IMR-90 (cell line): ENCODE measurements around the gene OLFM3. TPM values are rescaled to one million over a fixed set of nuclear protein-coding genes. Genes with fewer than 3 reads are reported as not detected.

Source experiments
- ATAC-seq: fragments of 200-7000 bp; cut with Tn5 transposase; 2 replicates; pipeline ENCODE4 v1.9.1; 2020; ENCODE audit warnings: low read depth, mild to moderate bottlenecking, moderate library complexity
- BruUV-seq: library from RNA; stranded (reverse); fragments of 400-500 nt; replicated peaks from 2 replicates; lab custom pipeline; 2021; lab: Mats Ljungman, UMichigan
- CTCF ChIA-PET: fragments of 300-600 bp; formaldehyde crosslinking; extraction: SDS; loops from one replicate; lab custom pipeline; 2021; ENCODE audit warnings: antibody characterized with exemption; lab: Yijun Ruan, JAX
- POLR2A ChIA-PET: fragments of 300-600 bp; sonication (Branson Sonifier 250); formaldehyde crosslinking; loops from one replicate; lab custom pipeline; 2022; ENCODE audit warnings: antibody characterized with exemption; ENCODE audit not compliant: unreplicated experiment; lab: Charles Lee
- DNase-seq: peaks from one replicate; pipeline ENCODE4 v3.0.0; 2013
- H2AFZ ChIP-seq: replicated peaks from 2 replicates; pipeline ENCODE3; 2013; ENCODE audit warnings: low read length, mild to moderate bottlenecking; ENCODE audit not compliant: poor library complexity
- H2AK5ac ChIP-seq: 2 replicates; pipeline ENCODE4 v1.6.1; 2013; ENCODE audit warnings: low read depth, low read length, inconsistent platforms
- H2AK9ac ChIP-seq: replicated peaks from 2 replicates; pipeline ENCODE3; 2013; ENCODE audit warnings: mild to moderate bottlenecking, low read depth, low read length, moderate library complexity; ENCODE audit not compliant: poor library complexity
- H2BK120ac ChIP-seq: 2 replicates; pipeline ENCODE4 v1.6.1; 2013; ENCODE audit warnings: low read depth, low read length, inconsistent platforms
- H2BK15ac ChIP-seq: 3 replicates; pipeline ENCODE4 v1.6.1; 2013; ENCODE audit warnings: low read depth, low read length, inconsistent platforms
- H2BK20ac ChIP-seq: 2 replicates; pipeline ENCODE4 v1.6.1; 2013; ENCODE audit warnings: low read depth, mild to moderate bottlenecking, inconsistent platforms, low read length, moderate library complexity
- H2BK5ac ChIP-seq: 2 replicates; pipeline ENCODE4 v1.6.1; 2013; ENCODE audit warnings: mild to moderate bottlenecking, low read depth, low read length, inconsistent platforms; ENCODE audit not compliant: poor library complexity, severe bottlenecking
- H3K14ac ChIP-seq: replicated peaks from 2 replicates; pipeline ENCODE4 v1.6.1; 2013; ENCODE audit warnings: low read depth, low read length, inconsistent platforms
- H3K18ac ChIP-seq: 2 replicates; pipeline ENCODE4 v1.6.1; 2013; ENCODE audit warnings: low read depth, low read length, control low read depth
- H3K23ac ChIP-seq: 2 replicates; pipeline ENCODE4 v1.6.1; 2013; ENCODE audit warnings: low read depth, low read length, inconsistent platforms
- H3K27ac ChIP-seq: 2 replicates; pipeline ENCODE4 v1.5.1; 2013; ENCODE audit warnings: mild to moderate bottlenecking, control low read depth, low read length; ENCODE audit not compliant: insufficient read depth
- H3K27me3 ChIP-seq: 2 replicates; pipeline ENCODE4 v1.6.1; 2013; ENCODE audit warnings: low read length; ENCODE audit not compliant: control insufficient read depth, insufficient read depth
- H3K36me3 ChIP-seq: 2 replicates; pipeline ENCODE4 v1.6.1; 2013; ENCODE audit warnings: low read length, mixed read lengths; ENCODE audit not compliant: control insufficient read depth, insufficient read depth
- H3K4ac ChIP-seq: 2 replicates; pipeline ENCODE4 v1.6.1; 2013; ENCODE audit warnings: low read depth, low read length, inconsistent platforms
- H3K4me1 ChIP-seq: 2 replicates; pipeline ENCODE4 v1.6.1; 2013; ENCODE audit warnings: low read length, mixed read lengths; ENCODE audit not compliant: control insufficient read depth, insufficient read depth
- H3K4me2 ChIP-seq: 2 replicates; pipeline ENCODE4 v1.6.1; 2013; ENCODE audit warnings: low read depth, mild to moderate bottlenecking, control low read depth, low read length, moderate library complexity
- H3K4me3 ChIP-seq: 2 replicates; pipeline ENCODE4 v1.5.1; 2013; ENCODE audit warnings: low read depth, mild to moderate bottlenecking, control low read depth, low read length, moderate library complexity; ENCODE audit not compliant: insufficient read depth
- H3K56ac ChIP-seq: 2 replicates; pipeline ENCODE4 v1.6.1; 2013; ENCODE audit warnings: low read length, inconsistent platforms; ENCODE audit not compliant: insufficient read depth; ENCODE audit errors: extremely low read depth
- H3K79me1 ChIP-seq, 2 experiments: 2 replicates each; pipeline ENCODE4 v1.6.1; 2013; ENCODE audit warnings: low read length in 2 of 2, inconsistent platforms in 1 of 2, low read depth in 1 of 2
- H3K9ac ChIP-seq: 2 replicates; pipeline ENCODE4 v1.6.1; 2013; ENCODE audit warnings: low read depth, low read length, control low read depth
- H3K9me1 ChIP-seq: 2 replicates; pipeline ENCODE4 v1.6.1; 2013; ENCODE audit warnings: low read length, inconsistent platforms; ENCODE audit not compliant: insufficient read depth
- H3K9me3 ChIP-seq: 2 replicates; pipeline ENCODE4 v1.6.1; 2013; ENCODE audit warnings: low read length; ENCODE audit not compliant: control insufficient read depth, insufficient read depth
- H4K20me1 ChIP-seq: 2 replicates; pipeline ENCODE4 v1.6.1; 2013; ENCODE audit warnings: low read length, inconsistent platforms; ENCODE audit not compliant: insufficient read depth
- H4K5ac ChIP-seq: 2 replicates; pipeline ENCODE4 v1.6.1; 2013; ENCODE audit warnings: mild to moderate bottlenecking, low read depth, low read length, control low read depth
- H4K8ac ChIP-seq, 2 experiments: 2 replicates each; pipeline ENCODE4 v1.6.1; 2013; ENCODE audit warnings: low read depth in 2 of 2, low read length in 2 of 2, control low read depth in 1 of 2, inconsistent platforms in 1 of 2
- H4K91ac ChIP-seq: 2 replicates; pipeline ENCODE4 v1.6.1; 2013; ENCODE audit warnings: low read depth, low read length, inconsistent platforms; ENCODE audit not compliant: insufficient read depth
- BHLHE40 ChIP-seq: fragments of 150-350 bp; IDR thresholded peaks from 2 replicates; pipeline ENCODE4 v1.6.1; 2016; ENCODE audit warnings: mild to moderate bottlenecking, low read depth, low read length
- CEBPB ChIP-seq: IDR thresholded peaks from 2 replicates; pipeline ENCODE4 v1.6.1; 2012; ENCODE audit warnings: low read depth, low read length, improper control_type of control experiment
- CHD1 ChIP-seq: IDR thresholded peaks from 2 replicates; pipeline ENCODE4 v1.6.1; 2012; ENCODE audit warnings: low read depth, low read length, improper control_type of control experiment
- CTCF ChIP-seq: conservative IDR thresholded peaks from 2 replicates; pipeline ENCODE4 v1.5.1; 2012; ENCODE audit warnings: mild to moderate bottlenecking, low read depth, low read length, improper control_type of control experiment
- ELK1 ChIP-seq: fragments of 150-350 bp; IDR thresholded peaks from 2 replicates; pipeline ENCODE4 v1.6.1; 2016; ENCODE audit warnings: low read depth, mild to moderate bottlenecking, low read length, moderate library complexity, borderline replicate concordance
- FOS ChIP-seq: fragments of 150-350 bp; IDR thresholded peaks from 2 replicates; pipeline ENCODE4 v1.6.1; 2016; ENCODE audit warnings: low read depth, low read length
- MAFK ChIP-seq: IDR thresholded peaks from 2 replicates; pipeline ENCODE4 v1.6.1; 2012; ENCODE audit warnings: low read depth, low read length, improper control_type of control experiment
- MAZ ChIP-seq: IDR thresholded peaks from 2 replicates; pipeline ENCODE4 v1.6.1; 2012; ENCODE audit warnings: low read depth, mild to moderate bottlenecking, low read length, improper control_type of control experiment, moderate library complexity, borderline replicate concordance
- MXI1 ChIP-seq: IDR thresholded peaks from 2 replicates; pipeline ENCODE4 v1.6.1; 2012; ENCODE audit warnings: low read depth, mild to moderate bottlenecking, low read length, moderate library complexity, borderline replicate concordance
- NFE2L2 ChIP-seq: fragments of 150-350 bp; IDR thresholded peaks from 2 replicates; pipeline ENCODE4 v1.6.1; 2016; ENCODE audit warnings: low read depth, mild to moderate bottlenecking, low read length
- POLR2A ChIP-seq: IDR thresholded peaks from 2 replicates; pipeline ENCODE4 v1.6.1; 2012; ENCODE audit warnings: mild to moderate bottlenecking, low read depth, low read length
- RAD21 ChIP-seq: IDR thresholded peaks from 2 replicates; pipeline ENCODE4 v1.6.1; 2012; ENCODE audit warnings: low read length, improper control_type of control experiment
- RCOR1 ChIP-seq: IDR thresholded peaks from 2 replicates; pipeline ENCODE4 v1.6.1; 2012; ENCODE audit warnings: mild to moderate bottlenecking, low read length, improper control_type of control experiment; ENCODE audit not compliant: insufficient replicate concordance
- RFX5 ChIP-seq: IDR thresholded peaks from 2 replicates; pipeline ENCODE4 v1.8.0; 2012; ENCODE audit warnings: low read depth, mild to moderate bottlenecking, low read length, moderate library complexity
- SMC3 ChIP-seq: fragments of 150-350 bp; IDR thresholded peaks from 2 replicates; pipeline ENCODE4 v1.6.1; 2016; ENCODE audit warnings: low read depth, mild to moderate bottlenecking, antibody characterized with exemption, low read length, moderate library complexity
- USF2 ChIP-seq: fragments of 150-350 bp; IDR thresholded peaks from 2 replicates; pipeline ENCODE4 v1.6.1; 2017; ENCODE audit warnings: mild to moderate bottlenecking, antibody characterized with exemption, low read length, low read depth
- WGBS, 2 experiments: methylation state at CpG; one replicate each; pipeline versions ENCODE4 v1.1.5 to v1.1.7; 2013; ENCODE audit warnings: missing lambda C conversion rate in 2 of 2; ENCODE audit not compliant: insufficient read length in 1 of 2; ENCODE audit errors: extremely low coverage in 2 of 2; 5-methylcytosine and 5-hydroxymethylcytosine counted together
- dilution Hi-C: fragments of 300-500 bp; cut with HindIII; formaldehyde crosslinking; loops from one replicate; pipeline ENCODE4 v1.14.3; 2018; ENCODE audit warnings: low sequenced_read_pairs; ENCODE audit not compliant: unreplicated experiment
- in situ Hi-C: fragments of 300-500 bp; cut with MboI; formaldehyde crosslinking; loops from 3 replicates; pipeline ENCODE4 v1.14.3; 2019; ENCODE audit warnings: low sequenced_read_pairs, inconsistent platforms, mixed read lengths
- intact Hi-C: fragments of 100-400 bp; cut with micrococcal nuclease; formaldehyde crosslinking; loops from 2 replicates; pipeline ENCODE4 v1.10.0; 2022
- polyA plus RNA-seq, 3 experiments: library from polyadenylated mRNA; depleted of rRNA; stranded (reverse); fragments of >200 nt; gene quantifications; 2 replicates each; pipeline ENCODE4 v1.2.3, GENCODE V29; 2012; ENCODE audit warnings: low replicate concordance in 1 of 3
- total RNA-seq: library from RNA; depleted of rRNA; stranded (reverse); fragments of >200 nt; gene quantifications from 2 replicates; pipeline ENCODE4 v1.2.3, GENCODE V29; 2012

OLFM3 gene
- total and polyA plus RNA-seq, 2 of the 4 experiments (the other 2 are of a cell fraction), result not detected

- no peak overlapping the region for H3K27ac ChIP-seq
- H3K4me1 ChIP-seq, result no peaks in the 10 kb centered on the region
- H2AFZ ChIP-seq, result no peak overlapping the region
- no peak overlapping the region for H3K18ac ChIP-seq
- H3K27me3 ChIP-seq, result no peaks in the 10 kb centered on the region
- no TSS peak for BruUV-seq
- H2BK120ac ChIP-seq, result no peak overlapping the region
- H2BK20ac ChIP-seq, result no peak overlapping the region
- no peak overlapping the region for H2AK5ac ChIP-seq
- no CpG with 5 or more reads among the region's 4 CpGs for WGBS, 2 experiments
- no peak overlapping the region for H2AK9ac ChIP-seq
- no peak overlapping the region for H3K56ac ChIP-seq
- no peak overlapping the region for H4K8ac ChIP-seq
- dilution Hi-C loops, result no loop called here
- H4K20me1 ChIP-seq, result no peaks in the 10 kb centered on the region
- H2BK5ac ChIP-seq, result no peak overlapping the region
- H2BK15ac ChIP-seq, result no peak overlapping the region
- H3K9me3 ChIP-seq, result no peaks in the 10 kb centered on the region
- H3K4me3 ChIP-seq, result no peak overlapping the region
- intact Hi-C loops, result no loop called here
- no peaks in the 10 kb centered on the region for H3K9me1 ChIP-seq
- CTCF ChIA-PET, result interaction anchor here (1.1 kb wide), 1 partner anchor 9 kb away, joined by 3 read pairs; no protein-coding TSS in a partner anchor
- no peaks in the 10 kb centered on the region for H3K79me1 ChIP-seq
- H3K36me3 ChIP-seq, result no peaks in the 10 kb centered on the region
- no peak overlapping the region for H4K91ac ChIP-seq
- H3K9ac ChIP-seq, result no peak overlapping the region
- H4K5ac ChIP-seq, result no peak overlapping the region
- no peak overlapping the region for H3K14ac ChIP-seq
- H3K23ac ChIP-seq, result no peak overlapping the region
- in situ Hi-C loops, result no loop called here
- H3K4me2 ChIP-seq, result no peak overlapping the region
- POLR2A ChIA-PET, result no interaction called here
- no peak overlapping the region for H3K4ac ChIP-seq
- no peak for TF ChIP-seq ELK1
- no peak for TF ChIP-seq RFX5
- TF ChIP-seq MAFK, result no peak
- TF ChIP-seq CTCF, result no peak
- TF ChIP-seq MXI1, result no peak
- no peak for TF ChIP-seq CHD1
- no peak for TF ChIP-seq SMC3
- TF ChIP-seq FOS, result no peak
- no peak for TF ChIP-seq POLR2A
- TF ChIP-seq RAD21, result no peak
- TF ChIP-seq NFE2L2, result no peak
- no peak for TF ChIP-seq RCOR1
- no peak for TF ChIP-seq MAZ
- no peak for TF ChIP-seq USF2
- no peak for TF ChIP-seq CEBPB
- no peak for TF ChIP-seq BHLHE40
- ATAC-seq, result no peak
- DNase-seq, result no peak
These were observed 163.4 kb downstream of the OLFM3 start for GRCh38 chr1:101833312-101833711.
